ENCODE results near the gene ECI2.

DNA sequence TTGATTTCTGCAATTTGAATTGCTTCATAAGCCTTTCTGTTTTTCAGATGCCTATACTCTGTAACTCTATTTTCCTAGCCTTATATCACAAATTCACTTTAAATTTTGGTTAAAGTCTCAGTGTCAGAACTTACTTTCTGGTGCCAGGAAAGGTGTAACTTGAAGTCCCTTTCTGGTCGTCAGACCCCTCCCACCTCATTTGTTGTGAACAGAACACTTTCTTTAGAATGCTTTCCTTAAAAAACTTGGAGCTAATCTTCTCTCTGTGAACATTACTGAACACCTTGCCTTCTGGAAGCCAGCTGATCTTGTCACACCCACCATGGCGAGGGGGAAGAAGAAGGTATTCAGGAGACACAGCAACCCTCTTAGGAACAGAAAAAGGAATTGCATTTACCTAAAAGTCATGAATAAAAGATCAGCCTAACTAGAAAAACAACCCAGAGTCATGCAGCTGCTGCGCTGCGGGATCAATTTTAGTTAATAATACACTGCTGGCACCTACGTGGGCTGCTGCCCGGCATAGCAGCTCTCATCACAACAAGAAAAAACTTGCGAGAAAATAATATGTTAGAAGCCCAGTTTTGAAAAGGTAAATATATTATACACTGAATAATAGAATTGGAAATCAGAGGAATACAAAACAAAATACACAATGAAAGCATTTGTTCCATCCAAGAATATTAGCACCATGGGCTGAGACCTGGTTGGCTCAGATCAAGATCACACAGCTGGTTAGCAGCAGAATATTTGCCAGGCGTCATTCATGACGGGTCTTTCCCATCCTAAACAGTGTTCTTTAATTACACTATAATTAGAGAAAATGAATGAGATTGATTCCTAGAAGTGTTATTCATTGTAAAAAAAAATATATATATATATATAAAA is 50.7 kb downstream of the ECI2 start:
- TF ChIP-seq, protein P1, sequence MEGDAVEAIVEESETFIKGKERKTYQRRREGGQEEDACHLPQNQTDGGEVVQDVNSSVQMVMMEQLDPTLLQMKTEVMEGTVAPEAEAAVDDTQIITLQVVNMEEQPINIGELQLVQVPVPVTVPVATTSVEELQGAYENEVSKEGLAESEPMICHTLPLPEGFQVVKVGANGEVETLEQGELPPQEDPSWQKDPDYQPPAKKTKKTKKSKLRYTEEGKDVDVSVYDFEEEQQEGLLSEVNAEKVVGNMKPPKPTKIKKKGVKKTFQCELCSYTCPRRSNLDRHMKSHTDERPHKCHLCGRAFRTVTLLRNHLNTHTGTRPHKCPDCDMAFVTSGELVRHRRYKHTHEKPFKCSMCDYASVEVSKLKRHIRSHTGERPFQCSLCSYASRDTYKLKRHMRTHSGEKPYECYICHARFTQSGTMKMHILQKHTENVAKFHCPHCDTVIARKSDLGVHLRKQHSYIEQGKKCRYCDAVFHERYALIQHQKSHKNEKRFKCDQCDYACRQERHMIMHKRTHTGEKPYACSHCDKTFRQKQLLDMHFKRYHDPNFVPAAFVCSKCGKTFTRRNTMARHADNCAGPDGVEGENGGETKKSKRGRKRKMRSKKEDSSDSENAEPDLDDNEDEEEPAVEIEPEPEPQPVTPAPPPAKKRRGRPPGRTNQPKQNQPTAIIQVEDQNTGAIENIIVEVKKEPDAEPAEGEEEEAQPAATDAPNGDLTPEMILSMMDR (IDR thresholded peaks at IDR 0.05), result no peak
- TF ChIP-seq POLR2A (IDR thresholded peaks at IDR 0.05), result no peak
